NOMO-1 treated with dmso at 0.1 percent for 144 hours (cell line): ENCODE results near the gene CERS6.
"Not testable (repeated sequence)": the region's sequence is repeated elsewhere in the genome, so short reads cannot be mapped to it uniquely, and the experiment has no call there.

ENCODE experiments used
- DNase-seq: peaks from one replicate; lab custom pipeline; 2025; ENCODE audit not compliant: unreplicated experiment; lab: John Stamatoyannopoulos, UW

CERS6 gene

GRCh38 chr2:168791140-168791539, 335.1 kb downstream of the CERS6 start:
- not testable (repeated sequence) for DNase-seq

GRCh38 chr2:168793596-168793995, 337.5 kb downstream of the CERS6 start:
- no peak for DNase-seq

- no peak for DNase-seq
These were observed 338.9 kb downstream of the CERS6 start for GRCh38 chr2:168794968-168795367.

GRCh38 chr2:168796090-168796577, 340.1 kb downstream of the CERS6 start:
- no peak for DNase-seq

GRCh38 chr2:168796583-168797285, 340.7 kb downstream of the CERS6 start:
- no peak for DNase-seq

- DNase-seq, result no peak
These were observed 341.2 kb downstream of the CERS6 start for GRCh38 chr2:168797286-168797655.

- no peak for DNase-seq
These were observed 342.2 kb downstream of the CERS6 start for GRCh38 chr2:168798076-168798887.

GRCh38 chr2:168798888-168799410, 342.9 kb downstream of the CERS6 start:
- no peak for DNase-seq

GRCh38 chr2:168801471-168801870, 345.4 kb downstream of the CERS6 start:
- DNase-seq, result no peak

GRCh38 chr2:168801961-168802858, 346.1 kb downstream of the CERS6 start, which contains the start of gene NOSTRIN:
NOSTRIN (plus strand) TSS chr2:168802637; CDS start chr2:168802647, 10 bp downstream.
- DNase-seq, result no peak

- DNase-seq, result no peak
These were observed 347.0 kb downstream of the CERS6 start for GRCh38 chr2:168802859-168803725.

GRCh38 chr2:168804214-168804613, 348.1 kb downstream of the CERS6 start:
- no peak for DNase-seq

GRCh38 chr2:168805615-168806014, 349.5 kb downstream of the CERS6 start:
- no peak for DNase-seq

GRCh38 chr2:168809537-168809936, 353.5 kb downstream of the CERS6 start:
- no peak for DNase-seq

- no peak for DNase-seq
These were observed 354.2 kb downstream of the CERS6 start for GRCh38 chr2:168810235-168810634.

- DNase-seq, result no peak
These were observed 355.6 kb downstream of the CERS6 start for GRCh38 chr2:168811696-168812095.

- DNase-seq, result no peak
These were observed 358.0 kb downstream of the CERS6 start for GRCh38 chr2:168814046-168814445.

GRCh38 chr2:168814939-168815907, 359.2 kb downstream of the CERS6 start:
- no peak for DNase-seq

- no peak for DNase-seq
These were observed 360.3 kb downstream of the CERS6 start for GRCh38 chr2:168816369-168816768.
